H9 (cell line): ENCODE results near the gene EDIL3. TPM values are rescaled to one million over a fixed set of nuclear protein-coding genes. Genes with fewer than 3 reads are reported as not detected.

Experiments used
- DNase-seq: peaks from one replicate; pipeline ENCODE4 v3.0.0-alpha.2; 2017
- H2AFZ ChIP-seq: one replicate; pipeline ENCODE4 v1.6.1; 2013; ENCODE audit warnings: mild to moderate bottlenecking, low read length, control low read depth, moderate library complexity
- H2AK5ac ChIP-seq: 2 replicates; pipeline ENCODE4 v1.6.1; 2013; ENCODE audit warnings: low read length, control low read depth, mixed read lengths; ENCODE audit not compliant: insufficient read length
- H2BK120ac ChIP-seq: one replicate; pipeline ENCODE4 v1.6.1; 2013; ENCODE audit warnings: low read depth, mild to moderate bottlenecking, low read length, control low read depth, inconsistent platforms; ENCODE audit not compliant: poor library complexity, severe bottlenecking
- H2BK12ac ChIP-seq: 2 replicates; pipeline ENCODE4 v1.6.1; 2013; ENCODE audit warnings: low read length, control low read depth, mixed read lengths, low read depth; ENCODE audit not compliant: insufficient read length
- H2BK15ac ChIP-seq: 2 replicates; pipeline ENCODE4 v1.6.1; 2013; ENCODE audit warnings: low read depth, low read length, control low read depth
- H2BK20ac ChIP-seq: one replicate; pipeline ENCODE4 v1.6.1; 2013; ENCODE audit warnings: low read depth, mild to moderate bottlenecking, low read length, control low read depth, inconsistent platforms; ENCODE audit not compliant: poor library complexity, severe bottlenecking
- H2BK5ac ChIP-seq: 2 replicates; pipeline ENCODE4 v1.6.1; 2013; ENCODE audit warnings: low read length, control low read depth, mixed read lengths; ENCODE audit not compliant: insufficient read length
- H3K14ac ChIP-seq: 2 replicates; pipeline ENCODE4 v1.6.1; 2013; ENCODE audit warnings: low read length, control low read depth; ENCODE audit not compliant: insufficient read depth
- H3K18ac ChIP-seq: 2 replicates; pipeline ENCODE4 v1.6.1; 2013; ENCODE audit warnings: low read depth, mild to moderate bottlenecking, mixed read lengths, low read length, control low read depth; ENCODE audit not compliant: insufficient read length
- H3K23ac ChIP-seq: 2 replicates; pipeline ENCODE4 v1.6.1; 2013; ENCODE audit warnings: low read length, control low read depth, mixed read lengths, low read depth; ENCODE audit not compliant: insufficient read length
- H3K23me2 ChIP-seq: 2 replicates; pipeline ENCODE4 v1.6.1; 2013; ENCODE audit warnings: low read depth, mild to moderate bottlenecking, mixed read lengths, low read length, control low read depth; ENCODE audit not compliant: insufficient read length, poor library complexity, severe bottlenecking
- H3K27ac ChIP-seq: 2 replicates; pipeline ENCODE4 v1.5.1; 2013; ENCODE audit warnings: low read length, control low read depth, mixed read lengths, low read depth; ENCODE audit not compliant: insufficient read length
- H3K27me3 ChIP-seq: 2 replicates; pipeline ENCODE4 v1.6.1; 2013; ENCODE audit warnings: low read length, control low read depth, inconsistent platforms; ENCODE audit not compliant: insufficient read depth
- H3K4ac ChIP-seq: 2 replicates; pipeline ENCODE4 v1.6.1; 2013; ENCODE audit warnings: low read depth, mild to moderate bottlenecking, control low read depth, inconsistent platforms, low read length, moderate library complexity
- H3K4me1 ChIP-seq: 2 replicates; pipeline ENCODE4 v1.6.1; 2013; ENCODE audit warnings: low read length, control low read depth, inconsistent platforms; ENCODE audit not compliant: insufficient read depth
- H3K4me2 ChIP-seq: 2 replicates; pipeline ENCODE4 v1.6.1; 2013; ENCODE audit warnings: low read length, control low read depth, mixed read lengths; ENCODE audit not compliant: insufficient read length, insufficient read depth
- H3K56ac ChIP-seq: 2 replicates; pipeline ENCODE4 v1.6.1; 2013; ENCODE audit warnings: low read depth, mild to moderate bottlenecking, mixed read lengths, low read length, control low read depth; ENCODE audit not compliant: insufficient read length
- H3K79me1 ChIP-seq: 2 replicates; pipeline ENCODE4 v1.6.1; 2013; ENCODE audit warnings: low read depth, mild to moderate bottlenecking, moderate library complexity, low read length, control low read depth, inconsistent platforms; ENCODE audit not compliant: insufficient read depth, poor library complexity, severe bottlenecking
- H3K79me2 ChIP-seq: 2 replicates; pipeline ENCODE4 v1.6.1; 2013; ENCODE audit warnings: low read length, control low read depth, inconsistent platforms; ENCODE audit not compliant: insufficient read depth
- H3K9ac ChIP-seq: 2 replicates; pipeline ENCODE4 v1.6.1; 2013; ENCODE audit warnings: low read length, control low read depth, mixed read lengths; ENCODE audit not compliant: insufficient read length; ENCODE audit errors: extremely low read depth
- H3K9me3 ChIP-seq: one replicate; pipeline ENCODE4 v1.6.1; 2013; ENCODE audit warnings: low read depth, low read length, inconsistent platforms; ENCODE audit not compliant: control insufficient read depth
- H3T11ph ChIP-seq: one replicate; pipeline ENCODE4 v1.6.1; 2013; ENCODE audit warnings: mild to moderate bottlenecking, low read length, control low read depth, inconsistent platforms
- H4K20me1 ChIP-seq: one replicate; pipeline ENCODE4 v1.6.1; 2013; ENCODE audit not compliant: control insufficient read depth, insufficient read length, insufficient read depth
- H4K5ac ChIP-seq: 2 replicates; pipeline ENCODE4 v1.6.1; 2013; ENCODE audit warnings: low read depth, mild to moderate bottlenecking, mixed read lengths, low read length, control low read depth; ENCODE audit not compliant: insufficient read length
- H4K8ac ChIP-seq: replicated peaks from 2 replicates; pipeline ENCODE4 v1.6.1; 2013; ENCODE audit warnings: low read length, control low read depth, mixed read lengths, low read depth; ENCODE audit not compliant: insufficient read length
- H4K91ac ChIP-seq: 2 replicates; pipeline ENCODE4 v1.6.1; 2013; ENCODE audit warnings: low read depth, mild to moderate bottlenecking, moderate library complexity, mixed read lengths, low read length, control low read depth; ENCODE audit not compliant: insufficient read length
- H3K27ac Mint-ChIP-seq, 3 experiments: 2 replicates in 2 of 3; 3 replicates in 1 of 3; pipeline ENCODE4 v1.8.0; 2020 to 2021; ENCODE audit warnings: mixed read lengths in 3 of 3, mild to moderate bottlenecking in 1 of 3, moderate library complexity in 1 of 3
- H3K27me3 Mint-ChIP-seq: 2 replicates; pipeline ENCODE4 v1.8.0; 2021; ENCODE audit warnings: low read depth, mild to moderate bottlenecking, moderate library complexity, mixed read lengths
- H3K36me3 Mint-ChIP-seq, 3 experiments: 2 replicates in 2 of 3; 3 replicates in 1 of 3; pipeline ENCODE4 v1.8.0; 2020 to 2021; ENCODE audit warnings: low read depth in 3 of 3, mixed read lengths in 3 of 3; ENCODE audit not compliant: insufficient read depth in 1 of 3
- H3K4me1 Mint-ChIP-seq, 2 experiments: 2 replicates each; pipeline ENCODE4 v1.8.0; 2020; ENCODE audit warnings: mixed read lengths in 2 of 2
- H3K4me3 Mint-ChIP-seq, 2 experiments: 2 replicates in 1 of 2; 3 replicates in 1 of 2; pipeline ENCODE4 v1.8.0; 2020 to 2021; ENCODE audit warnings: mild to moderate bottlenecking in 2 of 2, mixed read lengths in 2 of 2, moderate library complexity in 1 of 2
- H3K9me3 Mint-ChIP-seq, 2 experiments: 2 replicates in 1 of 2; 3 replicates in 1 of 2; pipeline ENCODE4 v1.8.0; 2020; ENCODE audit warnings: mild to moderate bottlenecking in 2 of 2, mixed read lengths in 2 of 2, moderate library complexity in 1 of 2
- WGBS: extraction: QIAGEN DNeasy Blood & Tissue Kit; methylation state at CpG from one replicate; pipeline ENCODE4 v1.1.7; 2013; ENCODE audit warnings: missing lambda C conversion rate, low lambda C conversion rate, mixed read lengths; ENCODE audit not compliant: insufficient read length; ENCODE audit errors: extremely low coverage; 5-methylcytosine and 5-hydroxymethylcytosine counted together
- total RNA-seq: library from RNA; stranded (reverse); gene quantifications from 2 replicates; pipeline ENCODE4 v1.2.1, GENCODE V29; 2021
- TF ChIP-seq, protein P1 (sequence below): fragments of 200-600 bp; sonication (generic); conservative IDR thresholded peaks from 3 replicates; pipeline ENCODE4 v1.8.0; 2021; ENCODE audit warnings: antibody characterized with exemption, mild to moderate bottlenecking

EDIL3 gene
- total RNA-seq, 1 experiment from 2014 or later = 61.9 TPM

DNA sequence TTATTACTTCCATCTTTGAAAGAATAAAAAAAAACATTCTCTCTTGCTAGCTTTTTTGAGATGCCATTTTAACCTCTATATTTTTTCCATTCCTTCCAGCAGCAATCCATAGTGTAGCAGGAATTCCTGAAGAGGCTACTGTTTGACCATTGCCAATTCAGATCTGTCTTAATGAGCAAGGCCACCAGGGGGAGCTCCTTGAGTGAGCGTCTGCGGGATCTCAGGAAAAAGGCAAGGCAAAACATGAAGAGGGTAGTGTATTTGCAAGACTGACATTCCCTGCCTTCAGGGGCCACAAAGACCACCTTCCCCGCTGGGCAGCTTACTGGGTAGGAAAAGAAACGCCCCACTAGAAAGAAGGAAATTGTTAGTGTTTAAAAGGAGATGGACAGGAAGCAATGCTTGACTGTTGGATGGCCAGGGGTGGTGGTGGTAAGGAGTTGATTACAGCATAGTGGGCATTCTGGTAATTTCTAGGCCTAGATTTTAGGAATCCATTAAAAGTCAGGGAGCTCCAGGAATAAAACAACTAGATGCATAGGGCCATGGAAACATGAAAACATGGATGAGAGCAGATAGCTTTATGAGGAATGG is 457.4 kb downstream of the EDIL3 start:
- no peak overlapping the region for H2BK12ac ChIP-seq
- H4K91ac ChIP-seq = no peak overlapping the region
- no peak overlapping the region for H4K5ac ChIP-seq
- Mint-ChIP-seq H3K9me3 (no peaks in the 10 kb centered on the region; a peak in 1 of 5 replicates), H3K27ac (0 out of 7 replicates have a peak overlapping the region, but pooled peaks of 1 of the 3 experiments have one; percentile 16), H3K4me1 (peaks cover 9 to 13% of the 10 kb centered on the region in 2 experiments), H3K27me3 (no peaks in the 10 kb centered on the region; the same call in 1 of the 2 replicates), H3K36me3 (0 out of 7 replicates have a peak, but pooled peaks cover 0 to under 1% (median 0%) of the 10 kb centered on the region in 3 experiments), H3K4me3 (no peak overlapping the region)
- no peak overlapping the region for H2AFZ ChIP-seq
- no peaks in the 10 kb centered on the region for H3K27me3 ChIP-seq
- H3K79me1 ChIP-seq = no peaks in the 10 kb centered on the region
- H2AK5ac ChIP-seq = no peak overlapping the region
- H3K18ac ChIP-seq = no peak overlapping the region
- no peak overlapping the region for H2BK20ac ChIP-seq
- no peaks in the 10 kb centered on the region for H3K9me3 ChIP-seq
- no peak overlapping the region for H3K4me2 ChIP-seq
- no peak overlapping the region for H4K8ac ChIP-seq
- no peak overlapping the region for H3K27ac ChIP-seq
- H3T11ph ChIP-seq = no peak overlapping the region
- no CpG with 5 or more reads among the region's 4 CpGs for WGBS
- no peaks in the 10 kb centered on the region for H4K20me1 ChIP-seq
- H3K79me2 ChIP-seq = no peaks in the 10 kb centered on the region
- H3K23ac ChIP-seq = no peak overlapping the region
- no peak overlapping the region for H3K9ac ChIP-seq
- H3K4ac ChIP-seq = no peak overlapping the region
- H3K14ac ChIP-seq = no peak overlapping the region
- H3K23me2 ChIP-seq = no peaks in the 10 kb centered on the region
- no peak overlapping the region; the same call in 1 of the 2 replicates for H2BK15ac ChIP-seq
- no peak overlapping the region for H2BK120ac ChIP-seq
- TF ChIP-seq, protein P1, sequence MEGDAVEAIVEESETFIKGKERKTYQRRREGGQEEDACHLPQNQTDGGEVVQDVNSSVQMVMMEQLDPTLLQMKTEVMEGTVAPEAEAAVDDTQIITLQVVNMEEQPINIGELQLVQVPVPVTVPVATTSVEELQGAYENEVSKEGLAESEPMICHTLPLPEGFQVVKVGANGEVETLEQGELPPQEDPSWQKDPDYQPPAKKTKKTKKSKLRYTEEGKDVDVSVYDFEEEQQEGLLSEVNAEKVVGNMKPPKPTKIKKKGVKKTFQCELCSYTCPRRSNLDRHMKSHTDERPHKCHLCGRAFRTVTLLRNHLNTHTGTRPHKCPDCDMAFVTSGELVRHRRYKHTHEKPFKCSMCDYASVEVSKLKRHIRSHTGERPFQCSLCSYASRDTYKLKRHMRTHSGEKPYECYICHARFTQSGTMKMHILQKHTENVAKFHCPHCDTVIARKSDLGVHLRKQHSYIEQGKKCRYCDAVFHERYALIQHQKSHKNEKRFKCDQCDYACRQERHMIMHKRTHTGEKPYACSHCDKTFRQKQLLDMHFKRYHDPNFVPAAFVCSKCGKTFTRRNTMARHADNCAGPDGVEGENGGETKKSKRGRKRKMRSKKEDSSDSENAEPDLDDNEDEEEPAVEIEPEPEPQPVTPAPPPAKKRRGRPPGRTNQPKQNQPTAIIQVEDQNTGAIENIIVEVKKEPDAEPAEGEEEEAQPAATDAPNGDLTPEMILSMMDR = peak; percentile 91
- DNase-seq = peak; percentile 84
- no peak overlapping the region for H3K56ac ChIP-seq
- no peaks in the 10 kb centered on the region; the same call in 1 of the 2 replicates for H3K4me1 ChIP-seq
- H2BK5ac ChIP-seq = no peak overlapping the region
